Glomerular visceral epithelial cell (primary cell): Measurements from ENCODE around the gene MICU1.
"Not testable (repeated sequence)": the region's sequence is repeated elsewhere in the genome, so short reads cannot be mapped to it uniquely, and the experiment has no call there.

Source experiments
- DNase-seq: peaks from one replicate; pipeline ENCODE4 v3.0.0-alpha.2; 2016; ENCODE audit errors: extremely low spot score

MICU1 gene

GRCh38 chr10:72563327-72563932 is 62.4 kb downstream of the MICU1 start:
- no peak for DNase-seq

GRCh38 chr10:72561745-72562166 is 64.1 kb downstream of the MICU1 start:
- DNase-seq, result no peak

GRCh38 chr10:72557362-72557761 is 68.5 kb downstream of the MICU1 start:
- no peak for DNase-seq

GRCh38 chr10:72552857-72553256 is 73.0 kb downstream of the MICU1 start:
- DNase-seq, result no peak

- DNase-seq, result no peak
These were observed 75.6 kb downstream of the MICU1 start for GRCh38 chr10:72550239-72550638.

- no peak for DNase-seq
These were observed 80.3 kb downstream of the MICU1 start for GRCh38 chr10:72545546-72545945.

GRCh38 chr10:72543855-72544254 is 82.0 kb downstream of the MICU1 start:
- DNase-seq, result not testable (repeated sequence)

GRCh38 chr10:72542396-72542815 is 83.5 kb downstream of the MICU1 start:
- no peak for DNase-seq

- no peak for DNase-seq
These were observed 84.5 kb downstream of the MICU1 start for GRCh38 chr10:72541337-72541736.

GRCh38 chr10:72540193-72540807 is 85.6 kb downstream of the MICU1 start:
- DNase-seq, result no peak

- DNase-seq, result no peak
These were observed 86.7 kb downstream of the MICU1 start for GRCh38 chr10:72539137-72539536.

GRCh38 chr10:72525689-72526088 is 100.2 kb downstream of the MICU1 start:
- no peak for DNase-seq

- DNase-seq, result peak; percentile 25
These were observed 100.6 kb downstream of the MICU1 start for GRCh38 chr10:72525277-72525676.

- DNase-seq, result no peak
These were observed 101.4 kb downstream of the MICU1 start for GRCh38 chr10:72524489-72524888.

GRCh38 chr10:72523932-72524396 is 101.9 kb downstream of the MICU1 start:
- no peak for DNase-seq

GRCh38 chr10:72523062-72523461 is 102.8 kb downstream of the MICU1 start:
- no peak for DNase-seq

GRCh38 chr10:72517244-72517643 is 108.6 kb downstream of the MICU1 start:
- no peak for DNase-seq

- no peak for DNase-seq
These were observed 110.4 kb downstream of the MICU1 start for GRCh38 chr10:72515455-72515854.

GRCh38 chr10:72513910-72514309 is 112.0 kb downstream of the MICU1 start:
- no peak for DNase-seq

GRCh38 chr10:72511459-72511858 is 114.4 kb downstream of the MICU1 start:
- DNase-seq, result no peak

- no peak for DNase-seq
These were observed 115.9 kb downstream of the MICU1 start for GRCh38 chr10:72509941-72510340.

GRCh38 chr10:72509206-72509799 is 116.6 kb downstream of the MICU1 start:
- no peak for DNase-seq

- DNase-seq, result no peak
These were observed 117.8 kb downstream of the MICU1 start for GRCh38 chr10:72508033-72508432.
